ENCODE data around the gene SRP9. TPM values are rescaled to one million over a fixed set of nuclear protein-coding genes. Genes with fewer than 3 reads are reported as not detected.

SRP9 gene
- polyA plus RNA-seq, 1 of the 3 experiments (the other 2 are of a cell fraction), result 156 TPM

GRCh38 chr1:225752245-225752644 is 25.4 kb upstream of the SRP9 start:
- no peaks in the 10 kb centered on the region for H4K20me1 ChIP-seq (ENCODE audit: insufficient read depth)
- H3K27me3 ChIP-seq (ENCODE audit: insufficient read depth), result no peaks in the 10 kb centered on the region
- H3K4me3 ChIP-seq (ENCODE audit: low read depth in 2 of 2, low read length in 1 of 2), result no peak overlapping the region
- H3K9me2 ChIP-seq, result no peaks in the 10 kb centered on the region
- no peak overlapping the region for H3K9ac ChIP-seq
- peaks cover 10% of the 10 kb centered on the region for H3F3A ChIP-seq (replicated peaks; ENCODE audit: insufficient read depth)
- H3K27ac ChIP-seq (ENCODE audit: low read depth in 2 of 2, low read length in 1 of 2), result no peak overlapping the region
- WGBS (ENCODE audit: low lambda C conversion rate), result 90% methylated on average over 1 of the region's 1 CpG
- no peak for DNase-seq
- TF ChIP-seq TEAD4 (IDR thresholded peaks at IDR 0.05; ENCODE audit: borderline replicate concordance, insufficient read depth), result no peak
- TF ChIP-seq CTCF (IDR thresholded peaks at IDR 0.05), result no peak
- no peak for TF ChIP-seq RCOR1 (IDR thresholded peaks at IDR 0.05; ENCODE audit: low read length)
- no peak for TF ChIP-seq MEF2A (IDR thresholded peaks at IDR 0.05; ENCODE audit: borderline replicate concordance, low read depth)
- TF ChIP-seq RAD21 (IDR thresholded peaks at IDR 0.05; ENCODE audit: low read length), result no peak
- TF ChIP-seq FOXJ3 (CRISPR knock-in tag; IDR thresholded peaks at IDR 0.05), result no peak
- TF ChIP-seq FOXM1 (IDR thresholded peaks at IDR 0.05; ENCODE audit: low read depth), result no peak
- no peak for TF ChIP-seq RXRA (IDR thresholded peaks at IDR 0.05; ENCODE audit: borderline replicate concordance, low read depth)
- no peak for TF ChIP-seq RFX5 (IDR thresholded peaks at IDR 0.05; ENCODE audit: low read length)
- no peak for TF ChIP-seq USF1 (IDR thresholded peaks at IDR 0.05; ENCODE audit: borderline replicate concordance, low read depth)
- TF ChIP-seq NFIC (IDR thresholded peaks at IDR 0.05; ENCODE audit: borderline replicate concordance), result no peak
- no peak for TF ChIP-seq TAF1 (IDR thresholded peaks at IDR 0.05; ENCODE audit: borderline replicate concordance, low read depth, low read length)
- TF ChIP-seq NRF1 (IDR thresholded peaks at IDR 0.05; ENCODE audit: low read depth, low read length), result no peak
- TF ChIP-seq TCF12 (IDR thresholded peaks at IDR 0.05), result no peak
- no peaks in the 10 kb centered on the region for H3K36me3 ChIP-seq (replicated peaks in 1 of 2; ENCODE audit: control insufficient read depth in 1 of 2, insufficient read depth in 2 of 2, low read length in 1 of 2)
- no peak overlapping the region for H3K4me2 ChIP-seq
- ChIA-PET POLR2A (interaction anchor here (1.1 kb wide), 1 partner anchor 26 kb away, joined by 3 read pairs; the partner anchor contains the start of gene SRP9), CTCF (interaction anchor here (1.3 kb wide), 1 partner anchor 26 kb away, joined by 4 read pairs; the partner anchor contains the start of gene SRP9)
- H2AFZ ChIP-seq (ENCODE audit: low read depth), result no peak overlapping the region
- no peaks in the 10 kb centered on the region for H3K79me2 ChIP-seq (ENCODE audit: insufficient read depth)
- no peaks in the 10 kb centered on the region for H3K9me3 ChIP-seq
- peaks cover 16 to 18% of the 10 kb centered on the region in 2 experiments for H3K4me1 ChIP-seq (ENCODE audit: control insufficient read depth in 1 of 2, insufficient read depth in 2 of 2, low read depth in 1 of 2, low read length in 1 of 2)

- H3K9ac ChIP-seq, result no peak overlapping the region; the same call in 1 of the 2 replicates
- H3K9me2 ChIP-seq, result no peaks in the 10 kb centered on the region
- H3K36me3 ChIP-seq (replicated peaks in 1 of 2; ENCODE audit: control insufficient read depth in 1 of 2, insufficient read depth in 2 of 2, low read length in 1 of 2), result no peaks in the 10 kb centered on the region
- no peaks in the 10 kb centered on the region for H4K20me1 ChIP-seq (ENCODE audit: insufficient read depth)
- peak overlapping the region; percentile 11; the same call in 1 of the 2 replicates for H3K4me2 ChIP-seq
- WGBS (ENCODE audit: low lambda C conversion rate), result 52% methylated on average over 10 of the region's 10 CpGs
- no peaks in the 10 kb centered on the region for H3K79me2 ChIP-seq (ENCODE audit: insufficient read depth)
- POLR2A ChIA-PET, result no interaction called here
- no peaks in the 10 kb centered on the region for H3K9me3 ChIP-seq
- H2AFZ ChIP-seq (ENCODE audit: low read depth), result peak overlapping the region; percentile 12; the same call in 1 of the 2 replicates
- H3K27ac ChIP-seq (ENCODE audit: low read depth in 2 of 2, low read length in 1 of 2), result peak overlapping the region; percentile 56 to 74; a peak in 3 of 4 replicates
- no peak overlapping the region for H3K4me3 ChIP-seq (ENCODE audit: low read depth in 2 of 2, low read length in 1 of 2)
- DNase-seq, result no peak
- peaks cover 10 to 16% of the 10 kb centered on the region in 2 experiments for H3K4me1 ChIP-seq (ENCODE audit: control insufficient read depth in 1 of 2, insufficient read depth in 2 of 2, low read depth in 1 of 2, low read length in 1 of 2)
- CTCF ChIA-PET, result interaction anchor here (0.6 to 1.8 kb wide), 2 partner anchors 16 to 280 kb away, joined by 3 to 5 read pairs; no protein-coding TSS in a partner anchor
- peaks cover 7% of the 10 kb centered on the region for H3F3A ChIP-seq (replicated peaks; ENCODE audit: insufficient read depth)
- H3K27me3 ChIP-seq (ENCODE audit: insufficient read depth), result no peaks in the 10 kb centered on the region
- TF ChIP-seq PBX3 (IDR thresholded peaks at IDR 0.05) (peak; percentile 68), MAX (IDR thresholded peaks at IDR 0.05; ENCODE audit: low read depth) (peak; percentile 63; the same call in 1 of the 2 replicates), ZBTB33 (IDR thresholded peaks at IDR 0.05; ENCODE audit: borderline replicate concordance, low read depth) (0 out of 2 replicates have a peak, but pooled peaks have one; percentile 37), IRF3 (IDR thresholded peaks at IDR 0.05; ENCODE audit: low read depth, low read length) (no peak), NRF1 (IDR thresholded peaks at IDR 0.05; ENCODE audit: low read depth, low read length) (no peak), MEF2A (IDR thresholded peaks at IDR 0.05; ENCODE audit: borderline replicate concordance, low read depth) (peak; percentile 98), SIN3A (IDR thresholded peaks at IDR 0.05; ENCODE audit: borderline replicate concordance, low read depth, low read length) (0 out of 2 replicates have a peak, but pooled peaks have one; percentile 16)
These were observed 22.5 kb upstream of the SRP9 start for GRCh38 chr1:225754940-225755641.

Measured in SK-N-SH (cell line).